K562 (cell line): ENCODE results near the gene DCTD. TPM values are rescaled to one million over a fixed set of nuclear protein-coding genes. Genes with fewer than 3 reads are reported as not detected.

Experiments
- ATF4 ChIP-seq: fragments of 450-650 bp; formaldehyde crosslinking; IDR thresholded peaks from 2 replicates; pipeline ENCODE4 v1.4.0; 2022; ENCODE audit warnings: mild to moderate bottlenecking, moderate library complexity
- CEBPB ChIP-seq: fragments of 450-650 bp; IDR thresholded peaks from 2 replicates; pipeline ENCODE4 v1.6.1; 2016; ENCODE audit warnings: missing genetic modification characterization, missing compliant biosample characterization
- ESRRB ChIP-seq: fragments of 250-450 bp; sonication (Bioruptor Pico); IDR thresholded peaks from 2 replicates; pipeline ENCODE4 v1.5.0; 2020; ENCODE audit warnings: mild to moderate bottlenecking, moderate library complexity, borderline replicate concordance
- ETV6 ChIP-seq, 3 experiments: fragments of 150-350 bp in 1 of 3; sonication (generic) in 1 of 3; formaldehyde crosslinking in 1 of 3; IDR thresholded peaks; 2 replicates each; pipeline versions ENCODE4 v1.6.1 to v1.8.0; 2014 to 2022; ENCODE audit warnings: borderline replicate concordance in 2 of 3, low read depth in 2 of 3, antibody characterized with exemption in 1 of 3, low read length in 1 of 3, mild to moderate bottlenecking in 1 of 3, missing genetic modification reagents in 1 of 3
- FOXA3 ChIP-seq, 2 experiments: fragments of 450-650 bp in 1 of 2; sonication (generic) in 1 of 2; formaldehyde crosslinking; IDR thresholded peaks in 1 of 2; conservative IDR thresholded peaks in 1 of 2; 2 replicates each; pipeline versions ENCODE4 v1.4.0 to v1.8.0; 2020 to 2022; ENCODE audit warnings: mild to moderate bottlenecking in 2 of 2, missing genetic modification reagents in 1 of 2
- FUS ChIP-seq: fragments of 200-400 bp; formaldehyde crosslinking; optimal IDR thresholded peaks from 2 replicates; pipeline ENCODE3; 2017; ENCODE audit warnings: low read depth, low read length
- GMEB1 ChIP-seq: fragments of 250-450 bp; sonication (Bioruptor Pico); IDR thresholded peaks from 2 replicates; pipeline ENCODE4 v1.4.0; 2020; ENCODE audit warnings: mild to moderate bottlenecking
- HDAC2 ChIP-seq: fragments of 450-650 bp; IDR thresholded peaks from 2 replicates; pipeline ENCODE4 v1.6.1; 2016; ENCODE audit warnings: mild to moderate bottlenecking
- HDAC3 ChIP-seq: fragments of 450-650 bp; IDR thresholded peaks from 2 replicates; pipeline ENCODE4 v1.6.1; 2018; ENCODE audit warnings: borderline replicate concordance, mild to moderate bottlenecking, moderate library complexity; ENCODE audit not compliant: partially characterized antibody
- HEY1 ChIP-seq: fragments of 250-450 bp; sonication (Bioruptor Pico); IDR thresholded peaks from 2 replicates; pipeline ENCODE4 v1.5.0; 2020; ENCODE audit warnings: mild to moderate bottlenecking, moderate library complexity, borderline replicate concordance
- KAT2B ChIP-seq: IDR thresholded peaks from one replicate; pipeline ENCODE4 v1.6.1; 2012; ENCODE audit warnings: low read depth, mild to moderate bottlenecking, control low read depth, inconsistent platforms, low read length, moderate library complexity
- NCOA4 ChIP-seq: fragments of 450-650 bp; IDR thresholded peaks from 2 replicates; pipeline ENCODE4 v1.6.1; 2018; ENCODE audit warnings: mild to moderate bottlenecking; ENCODE audit not compliant: partially characterized antibody
- PTRF ChIP-seq: fragments of 450-650 bp; IDR thresholded peaks from 2 replicates; pipeline ENCODE4 v1.6.1; 2016; ENCODE audit warnings: mild to moderate bottlenecking, missing genetic modification characterization, missing compliant biosample characterization
- RBM15 ChIP-seq: fragments of 200-400 bp; formaldehyde crosslinking; IDR thresholded peaks from 2 replicates; pipeline ENCODE4 v1.6.1; 2018; ENCODE audit warnings: mild to moderate bottlenecking, low read length, moderate library complexity; ENCODE audit not compliant: insufficient read depth
- RHOXF2B ChIP-seq: fragments of 250-450 bp; sonication (Bioruptor Pico); conservative IDR thresholded peaks from 2 replicates; pipeline ENCODE4 v1.5.1; 2021
- SIN3B ChIP-seq: fragments of 450-650 bp; IDR thresholded peaks from 2 replicates; pipeline ENCODE4 v1.6.1; 2017; ENCODE audit warnings: low read depth, mild to moderate bottlenecking, moderate library complexity
- SIRT6 ChIP-seq: IDR thresholded peaks from one replicate; pipeline ENCODE4 v1.6.1; 2012; ENCODE audit warnings: low read depth, mild to moderate bottlenecking, control low read depth, inconsistent platforms, low read length, moderate library complexity
- SIX5 ChIP-seq, 2 experiments: IDR thresholded peaks; 2 replicates each; pipeline ENCODE4 v1.6.1; 2011; ENCODE audit warnings: low read length in 2 of 2, borderline replicate concordance in 1 of 2, low read depth in 1 of 2, mild to moderate bottlenecking in 1 of 2, moderate library complexity in 1 of 2; ENCODE audit not compliant: insufficient read depth in 1 of 2
- SMAD4 ChIP-seq: fragments of 250-450 bp; sonication (Bioruptor Pico); conservative IDR thresholded peaks from 2 replicates; pipeline ENCODE4 v1.8.0; 2021; ENCODE audit warnings: inconsistent platforms, mild to moderate bottlenecking, moderate library complexity
- SMARCC2 ChIP-seq: fragments of 450-650 bp; IDR thresholded peaks from 2 replicates; pipeline ENCODE4 v1.6.1; 2017; ENCODE audit warnings: antibody characterized with exemption, moderate library complexity, mild to moderate bottlenecking, low read depth
- TBL1XR1 ChIP-seq, 2 experiments: IDR thresholded peaks; 2 replicates each; pipeline ENCODE4 v1.6.1; 2012; ENCODE audit warnings: improper control_type of control experiment in 2 of 2, low read length in 2 of 2, mild to moderate bottlenecking in 1 of 2
- ZBTB26 ChIP-seq: fragments of 450-650 bp; formaldehyde crosslinking; IDR thresholded peaks from 2 replicates; pipeline ENCODE4 v1.4.0; 2022; ENCODE audit warnings: missing genetic modification characterization
- ZBTB8A ChIP-seq: fragments of 450-650 bp; IDR thresholded peaks from 2 replicates; pipeline ENCODE4 v1.6.1; 2018; ENCODE audit warnings: mild to moderate bottlenecking, moderate library complexity; ENCODE audit not compliant: partially characterized antibody
- ZNF124 ChIP-seq: sonication (generic); formaldehyde crosslinking; IDR thresholded peaks from 2 replicates; pipeline ENCODE4 v1.8.1; 2022; ENCODE audit warnings: missing genetic modification reagents
- ZNF324 ChIP-seq: fragments of 250-450 bp; sonication (Bioruptor Pico); IDR thresholded peaks from 2 replicates; pipeline ENCODE4 v1.4.0; 2020; ENCODE audit warnings: mild to moderate bottlenecking
- polyA plus RNA-seq, 8 experiments: library from polyadenylated mRNA; depleted of rRNA in 4 of 8; stranded (reverse) in 5 of 8; unstranded in 3 of 8; fragments of >200 nt; fragmentation: Nextera tagmentation in 2 of 8; fragmentation: Illumina TruSeq in 1 of 8; extraction: Ambion mirVana in 2 of 8; extraction: Trizol in 1 of 8; gene quantifications; 2 replicates each; pipeline versions ENCODE4 v1.2.1 to v1.2.3, GENCODE V29; 2011 to 2014; ENCODE audit warnings: inconsistent platforms in 1 of 8, missing spikeins in 1 of 8
- total RNA-seq, 7 experiments: library from RNA; depleted of rRNA in 6 of 7; stranded (reverse); fragments of >200 nt in 6 of 7; fragmentation: Illumina TruSeq in 2 of 7; extraction: Trizol in 2 of 7; gene quantifications; 2 replicates each; pipeline versions ENCODE4 v1.2.1 to v1.2.3, GENCODE V29; 2011 to 2021; ENCODE audit warnings: low replicate concordance in 1 of 7

The DCTD gene
- total and polyA plus RNA-seq, 9 of the 15 experiments (the other 6 are each of a cell fraction or from before 2014, with no cell fraction given) = 38.7 to 114 (median 76.5) TPM

GRCh38 chr4:182938205-182938645 is 21.0 kb upstream of the DCTD start (continued):
- TF ChIP-seq KAT2B (no peak), RBM15 (no peak), ETV6 (IDR thresholded peaks at IDR 0.05; ENCODE audit: borderline replicate concordance in 1 of 2, low read depth in 2 of 2, low read length in 1 of 2) (no peak), ETV6 (CRISPR knock-in tag; IDR thresholded peaks at IDR 0.05; ENCODE audit: borderline replicate concordance) (no peak), GMEB1 (CRISPR knock-in tag) (no peak), SMARCC2 (no peak), ZNF124 (CRISPR knock-in tag) (no peak), PTRF (tag) (no peak), SIRT6 (no peak), SIN3B (no peak), CEBPB (tag) (no peak), FOXA3 (CRISPR knock-in tag; conservative IDR thresholded peaks at IDR 0.05 in 1 of 2, IDR thresholded peaks at IDR 0.05 in 1 of 2) (no peak), TBL1XR1 (IDR thresholded peaks at IDR 0.05; ENCODE audit: low read length in 2 of 2) (no peak), SMAD4 (peak; percentile 47; the same call in 1 of the 2 replicates), HDAC2 (no peak), ZBTB8A (no peak), HDAC3 (no peak), NCOA4 (no peak), SIX5 (IDR thresholded peaks at IDR 0.05; ENCODE audit: borderline replicate concordance in 1 of 2, insufficient read depth in 1 of 2, low read depth in 1 of 2, low read length in 2 of 2) (no peak), ZNF324 (CRISPR knock-in tag) (no peak), ZBTB26 (no peak), ESRRB (CRISPR knock-in tag) (no peak), FUS (no peak), ATF4 (CRISPR knock-in tag) (no peak), HEY1 (CRISPR knock-in tag) (no peak), RHOXF2B (CRISPR knock-in tag) (no peak)
